CD14-positive monocyte (primary cell): ENCODE results near the gene LRR1. TPM values are rescaled to one million over a fixed set of nuclear protein-coding genes. Genes with fewer than 3 reads are reported as not detected.

Experiments used
- DNase-seq, 3 donors: peaks; one replicate each; pipeline ENCODE4 v3.0.0-alpha.2; 2011 to 2022
- H2AFZ ChIP-seq: 2 replicates; pipeline ENCODE4 v1.6.0; 2012; ENCODE audit warnings: mild to moderate bottlenecking, low read depth, low read length, inconsistent platforms; ENCODE audit not compliant: insufficient read depth, poor library complexity, severe bottlenecking
- H3K27ac ChIP-seq, 2 donors: 1 replicate in 1 of 2; 2 replicates in 1 of 2; pipeline ENCODE4 v1.5.1; 2012 to 2013; ENCODE audit warnings: low read length in 2 of 2, control low read depth in 1 of 2, inconsistent platforms in 1 of 2, low read depth in 1 of 2, mild to moderate bottlenecking in 1 of 2
- H3K27me3 ChIP-seq, 2 donors: one replicate each; pipeline versions ENCODE4 v1.6.0 to v1.6.1; 2011 to 2013; ENCODE audit warnings: low read length in 2 of 2; ENCODE audit not compliant: control insufficient read depth in 2 of 2, insufficient read depth in 2 of 2
- H3K36me3 ChIP-seq, 2 donors: replicated peaks in 1 of 2; 1 replicate in 1 of 2; 2 replicates in 1 of 2; pipeline versions ENCODE4 v1.5.1 to v1.6.1; 2012 to 2013; ENCODE audit warnings: low read length in 2 of 2, control low read depth in 1 of 2, inconsistent platforms in 1 of 2, mild to moderate bottlenecking in 1 of 2; ENCODE audit not compliant: insufficient read depth in 2 of 2, control insufficient read depth in 1 of 2
- H3K4me1 ChIP-seq, 2 donors: 1 replicate in 1 of 2; 2 replicates in 1 of 2; pipeline versions ENCODE4 v1.5.1 to v1.6.1; 2012 to 2013; ENCODE audit warnings: low read length in 2 of 2, control low read depth in 1 of 2, inconsistent platforms in 1 of 2, mild to moderate bottlenecking in 1 of 2, moderate library complexity in 1 of 2; ENCODE audit not compliant: insufficient read depth in 2 of 2, control insufficient read depth in 1 of 2
- H3K4me2 ChIP-seq: replicated peaks from 2 replicates; pipeline ENCODE3; 2012; ENCODE audit warnings: low read length, moderate library complexity, mild to moderate bottlenecking; ENCODE audit not compliant: poor library complexity, severe bottlenecking; ENCODE audit errors: extremely low read depth
- H3K4me3 ChIP-seq, 3 experiments: fragments of 200-600 bp in 1 of 3; sonication (generic) in 1 of 3; replicated peaks in 1 of 3; 1 replicate in 2 of 3; 2 replicates in 1 of 3; pipeline ENCODE4 v1.5.1; 2011 to 2013; ENCODE audit warnings: low read length in 3 of 3, mild to moderate bottlenecking in 3 of 3, control low read depth in 2 of 3, low read depth in 2 of 3, inconsistent platforms in 1 of 3, moderate library complexity in 1 of 3
- H3K79me2 ChIP-seq: 2 replicates; pipeline ENCODE4 v1.6.0; 2012; ENCODE audit warnings: mild to moderate bottlenecking, control low read depth, inconsistent platforms, low read length, moderate library complexity; ENCODE audit not compliant: insufficient read depth
- H3K9ac ChIP-seq: 2 replicates; pipeline ENCODE4 v1.6.0; 2017; ENCODE audit warnings: low read length, mild to moderate bottlenecking; ENCODE audit not compliant: insufficient read depth, poor library complexity, severe bottlenecking
- H3K9me3 ChIP-seq, 2 donors: replicated peaks in 1 of 2; 1 replicate in 1 of 2; 2 replicates in 1 of 2; pipeline versions ENCODE4 v1.5.1 to v1.6.1; 2012 to 2013; ENCODE audit warnings: low read length in 2 of 2, control low read depth in 1 of 2; ENCODE audit not compliant: control insufficient read depth in 1 of 2, insufficient read depth in 1 of 2
- H4K20me1 ChIP-seq: 2 replicates; pipeline ENCODE4 v1.6.0; 2012; ENCODE audit warnings: mild to moderate bottlenecking, low read length, control low read depth, moderate library complexity; ENCODE audit not compliant: insufficient read depth
- H3K27ac Mint-ChIP-seq, 7 donors: one replicate each; pipeline ENCODE4 v1.8.0; 2020; ENCODE audit warnings: mild to moderate bottlenecking in 7 of 7, mixed read lengths in 7 of 7, moderate library complexity in 6 of 7, inconsistent platforms in 2 of 7
- H3K27me3 Mint-ChIP-seq, 3 donors: one replicate each; pipeline ENCODE4 v1.8.0; 2021 to 2022; ENCODE audit warnings: low read depth in 3 of 3, mild to moderate bottlenecking in 3 of 3, mixed read lengths in 3 of 3, moderate library complexity in 3 of 3, inconsistent platforms in 1 of 3
- H3K36me3 Mint-ChIP-seq, 2 donors: one replicate each; pipeline ENCODE4 v1.8.0; 2020; ENCODE audit warnings: mixed read lengths in 2 of 2, inconsistent platforms in 1 of 2, mild to moderate bottlenecking in 1 of 2
- H3K4me1 Mint-ChIP-seq: one replicate; pipeline ENCODE4 v1.8.0; 2020; ENCODE audit warnings: mild to moderate bottlenecking, mixed read lengths
- H3K4me3 Mint-ChIP-seq, 2 donors: one replicate each; pipeline ENCODE4 v1.8.0; 2020; ENCODE audit warnings: mild to moderate bottlenecking in 2 of 2, mixed read lengths in 2 of 2, moderate library complexity in 1 of 2
- H3K9me3 Mint-ChIP-seq, 7 donors: one replicate each; pipeline ENCODE4 v1.8.0; 2020 to 2022; ENCODE audit warnings: mixed read lengths in 7 of 7, mild to moderate bottlenecking in 6 of 7, moderate library complexity in 6 of 7, inconsistent platforms in 2 of 7
- WGBS: methylation state at CpG from one replicate; pipeline ENCODE4 v1.1.5; 2013; ENCODE audit warnings: missing lambda C conversion rate; ENCODE audit not compliant: insufficient coverage; 5-methylcytosine and 5-hydroxymethylcytosine counted together
- intact Hi-C, 2 donors: fragments of 100-400 bp; cut with micrococcal nuclease; formaldehyde crosslinking; loops; one replicate each; pipeline versions ENCODE4 v1.15.0 to v1.15.1; 2023
- polyA plus RNA-seq, 3 donors: library from polyadenylated mRNA; depleted of rRNA in 1 of 3; unstranded in 2 of 3; stranded (reverse) in 1 of 3; fragments of 300-500 nt in 2 of 3; fragments of >200 nt in 1 of 3; fragmentation: Illumina TruSeq in 2 of 3; gene quantifications; 1 replicate in 2 of 3; 2 replicates in 1 of 3; pipeline ENCODE4 v1.2.3, GENCODE V29; 2012 to 2021
- TF ChIP-seq, protein P1 (sequence below): fragments of 200-600 bp; IDR thresholded peaks from one replicate; pipeline ENCODE4 v1.8.0; 2022; ENCODE audit warnings: antibody characterized with exemption, mild to moderate bottlenecking

The LRR1 gene
- polyA plus RNA-seq, 3 donors: 3.4 to 12.7 (median 10.5) TPM

DNA sequence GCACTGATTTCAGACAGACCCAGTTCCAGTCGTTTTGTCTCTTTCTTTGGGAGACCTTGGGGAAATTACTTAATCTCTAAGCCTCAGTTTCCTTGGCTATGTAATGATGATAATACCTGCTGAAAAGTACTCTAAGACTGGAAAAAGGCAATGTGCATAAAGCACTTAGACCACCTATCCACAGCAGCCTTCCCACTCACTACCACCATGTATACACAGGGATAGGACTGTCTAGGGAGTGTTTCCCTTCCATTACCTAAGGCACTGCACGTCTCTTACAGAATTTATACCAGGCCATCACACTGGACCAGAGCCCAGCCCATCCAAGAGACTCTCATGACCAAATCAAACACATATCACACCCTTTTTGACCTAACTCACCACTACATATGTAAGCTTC is 18.9 kb upstream of the LRR1 start:
- no peaks in the 10 kb centered on the region for H3K9me3 Mint-ChIP-seq
- H3K79me2 ChIP-seq: peaks cover 57% of the 10 kb centered on the region
- peaks cover 60% of the 10 kb centered on the region for H4K20me1 ChIP-seq
- H3K27ac Mint-ChIP-seq: no peak overlapping the region
- H3K9ac ChIP-seq: no peak overlapping the region
- no peaks in the 10 kb centered on the region for H3K27me3 ChIP-seq
- H3K27me3 Mint-ChIP-seq: peaks cover 0 to 3% (median 0%) of the 10 kb centered on the region in 3 donors
- no peak overlapping the region for H2AFZ ChIP-seq
- H3K4me1 ChIP-seq: peaks cover 10% of the 10 kb centered on the region in 2 donors
- H3K4me3 ChIP-seq: no peak overlapping the region
- no peak overlapping the region for H3K27ac ChIP-seq
- H3K36me3 Mint-ChIP-seq: peaks cover 56 to 72% of the 10 kb centered on the region in 2 donors
- H3K36me3 ChIP-seq: peaks cover 39 to 68% of the 10 kb centered on the region in 2 donors
- 100% methylated on average over 1 of the region's 2 CpGs for WGBS
- H3K4me2 ChIP-seq: no peak overlapping the region
- no peak for DNase-seq
- intact Hi-C loops: no loop called here
- TF ChIP-seq, protein P1, sequence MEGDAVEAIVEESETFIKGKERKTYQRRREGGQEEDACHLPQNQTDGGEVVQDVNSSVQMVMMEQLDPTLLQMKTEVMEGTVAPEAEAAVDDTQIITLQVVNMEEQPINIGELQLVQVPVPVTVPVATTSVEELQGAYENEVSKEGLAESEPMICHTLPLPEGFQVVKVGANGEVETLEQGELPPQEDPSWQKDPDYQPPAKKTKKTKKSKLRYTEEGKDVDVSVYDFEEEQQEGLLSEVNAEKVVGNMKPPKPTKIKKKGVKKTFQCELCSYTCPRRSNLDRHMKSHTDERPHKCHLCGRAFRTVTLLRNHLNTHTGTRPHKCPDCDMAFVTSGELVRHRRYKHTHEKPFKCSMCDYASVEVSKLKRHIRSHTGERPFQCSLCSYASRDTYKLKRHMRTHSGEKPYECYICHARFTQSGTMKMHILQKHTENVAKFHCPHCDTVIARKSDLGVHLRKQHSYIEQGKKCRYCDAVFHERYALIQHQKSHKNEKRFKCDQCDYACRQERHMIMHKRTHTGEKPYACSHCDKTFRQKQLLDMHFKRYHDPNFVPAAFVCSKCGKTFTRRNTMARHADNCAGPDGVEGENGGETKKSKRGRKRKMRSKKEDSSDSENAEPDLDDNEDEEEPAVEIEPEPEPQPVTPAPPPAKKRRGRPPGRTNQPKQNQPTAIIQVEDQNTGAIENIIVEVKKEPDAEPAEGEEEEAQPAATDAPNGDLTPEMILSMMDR: no peak
- H3K4me3 Mint-ChIP-seq: no peak overlapping the region
- no peaks in the 10 kb centered on the region for H3K9me3 ChIP-seq
- peaks cover 33% of the 10 kb centered on the region for H3K4me1 Mint-ChIP-seq

DNA sequence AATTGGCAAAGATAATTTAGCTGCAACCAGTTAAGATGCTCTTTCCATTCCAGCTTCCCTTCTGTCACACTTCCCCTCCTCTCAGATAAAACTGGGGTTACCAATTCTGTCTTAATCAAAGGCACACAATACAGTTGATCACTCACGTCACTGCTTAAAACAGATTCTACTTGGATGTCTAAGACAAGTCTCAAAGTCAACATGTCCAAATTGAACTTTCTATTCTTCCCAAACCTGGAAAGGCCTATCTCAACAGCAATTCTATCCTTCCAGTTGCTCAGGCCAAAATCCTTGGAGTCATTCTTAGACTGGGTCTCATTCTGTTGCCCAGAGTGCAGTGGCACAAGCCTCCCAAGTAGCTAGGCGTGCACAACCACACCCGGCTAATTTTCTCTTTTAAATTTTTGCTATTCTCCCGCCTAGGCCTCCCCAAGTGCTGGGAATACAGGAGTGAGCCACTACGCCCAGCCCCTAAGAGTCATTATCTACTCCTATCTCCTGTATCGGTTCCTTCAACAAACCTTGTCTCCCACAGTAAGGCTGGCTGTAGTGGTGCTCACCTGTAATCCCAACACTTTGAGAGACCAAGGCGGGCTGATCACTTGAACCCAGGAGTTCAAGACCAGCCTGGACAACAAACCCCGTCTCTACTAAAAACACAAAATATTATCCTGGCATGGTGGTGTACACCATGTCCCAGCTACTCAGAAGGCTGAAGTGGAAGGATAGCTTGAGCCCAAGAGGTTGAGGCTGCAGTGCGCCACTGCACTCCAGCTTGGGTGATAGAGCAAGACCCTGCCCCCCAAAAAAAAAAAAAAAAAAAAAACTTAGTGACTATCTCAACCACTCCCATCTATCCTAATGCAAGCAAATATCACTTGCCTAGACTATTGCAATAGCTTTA is 17.3 kb upstream of the LRR1 start:
- 100% methylated on average over 7 of the region's 9 CpGs for WGBS
- peak overlapping the region in 1 of 2 donors; percentile 5 for H3K27ac ChIP-seq
- H3K9me3 ChIP-seq: no peaks in the 10 kb centered on the region
- no peak overlapping the region for H3K4me3 ChIP-seq
- H3K9ac ChIP-seq: no peak overlapping the region
- H3K79me2 ChIP-seq: peaks cover 71% of the 10 kb centered on the region
- H3K4me3 Mint-ChIP-seq: no peak overlapping the region
- peaks cover 30 to 52% of the 10 kb centered on the region in 2 donors for H3K36me3 ChIP-seq
- H3K4me1 ChIP-seq: peaks cover 16 to 17% of the 10 kb centered on the region in 2 donors
- DNase-seq: no peak
- no peak overlapping the region for H2AFZ ChIP-seq
- H3K4me2 ChIP-seq: no peak overlapping the region
- peak overlapping the region in 4 of 7 donors; percentile 1 to 53 (median 16) for H3K27ac Mint-ChIP-seq
- H3K4me1 Mint-ChIP-seq: peaks cover 42% of the 10 kb centered on the region
- peaks cover 0 to 3% (median 0%) of the 10 kb centered on the region in 3 donors for H3K27me3 Mint-ChIP-seq
- peaks cover 64% of the 10 kb centered on the region for H4K20me1 ChIP-seq
- TF ChIP-seq, protein P1: no peak
- no peaks in the 10 kb centered on the region for H3K9me3 Mint-ChIP-seq
- intact Hi-C loops: no loop called here
- H3K36me3 Mint-ChIP-seq: peaks cover 45 to 57% of the 10 kb centered on the region in 2 donors
- no peaks in the 10 kb centered on the region for H3K27me3 ChIP-seq
